Colonic mucosa (tissue), 4 donors: Measurements from ENCODE around the gene CDC123. TPM values are rescaled to one million over a fixed set of nuclear protein-coding genes. Genes with fewer than 3 reads are reported as not detected.

Source experiments
- DNase-seq: peaks from one replicate; pipeline ENCODE4 v3.0.0-alpha.2; 2020
- H3K27ac ChIP-seq: fragments of 200-600 bp; one replicate; pipeline ENCODE4 v1.8.0; 2021
- H3K27me3 ChIP-seq: fragments of 200-600 bp; one replicate; pipeline ENCODE4 v1.8.0; 2021
- H3K36me3 ChIP-seq: fragments of 200-600 bp; one replicate; pipeline ENCODE4 v1.8.0; 2021
- H3K4me1 ChIP-seq: fragments of 200-600 bp; one replicate; pipeline ENCODE4 v1.8.0; 2021; ENCODE audit warnings: mild to moderate bottlenecking
- H3K4me3 ChIP-seq: fragments of 200-600 bp; one replicate; pipeline ENCODE4 v1.8.0; 2021
- H3K9ac ChIP-seq, 2 donors: one replicate each; pipeline ENCODE4 v1.7.0; 2013; ENCODE audit warnings: control low read depth in 2 of 2, low read depth in 2 of 2, low read length in 2 of 2
- H3K9me3 ChIP-seq: fragments of 200-600 bp; one replicate; pipeline ENCODE4 v1.8.0; 2021
- CTCF ChIP-seq: fragments of 200-600 bp; IDR thresholded peaks from one replicate; pipeline ENCODE4 v1.8.0; 2022; ENCODE audit warnings: antibody characterized with exemption, mild to moderate bottlenecking
- intact Hi-C: fragments of 100-400 bp; cut with DNase I; formaldehyde crosslinking; loops from one replicate; pipeline ENCODE4 v1.14.1; 2022
- total RNA-seq, 2 donors: library from RNA; stranded (reverse); fragmentation: NEBNext Ultra II Directional in 1 of 2; extraction: Animal tissue kit (Norgen Biotek cat#: 25700) in 1 of 2; gene quantifications; one replicate each; pipeline ENCODE4 v1.2.1, GENCODE V29; 2021
- donor health status: healthy.
- donor health status: DM: no; HTN: no; CAD: no.
- donor health status: DM: no; HTN: no; CAD: no.

Gene CDC123
- total RNA-seq, 2 donors from 2014 or later: 47.9 to 84.5 TPM

- H3K27ac ChIP-seq: no peak overlapping the region
- H3K4me3 ChIP-seq: no peak overlapping the region
- peaks cover 5% of the 10 kb centered on the region for H3K36me3 ChIP-seq
- no peak overlapping the region for H3K9ac ChIP-seq
- intact Hi-C loops: no loop called here
- H3K9me3 ChIP-seq: no peaks in the 10 kb centered on the region
- no peak for DNase-seq
- peaks cover 6% of the 10 kb centered on the region for H3K4me1 ChIP-seq
- TF ChIP-seq CTCF: no peak
- no peaks in the 10 kb centered on the region for H3K27me3 ChIP-seq
Measured at GRCh38 chr10:12177642-12178041, 18.3 kb upstream of the CDC123 start.

- H3K4me3 ChIP-seq: no peak overlapping the region
- TF ChIP-seq CTCF: no peak
- H3K9ac ChIP-seq: no peak overlapping the region
- DNase-seq: no peak
- no peak overlapping the region for H3K27ac ChIP-seq
- H3K36me3 ChIP-seq: no peaks in the 10 kb centered on the region
- intact Hi-C loops: no loop called here
- H3K9me3 ChIP-seq: no peaks in the 10 kb centered on the region
- H3K4me1 ChIP-seq: peaks cover 6% of the 10 kb centered on the region
- H3K27me3 ChIP-seq: no peaks in the 10 kb centered on the region
Measured at GRCh38 chr10:12179606-12180170, 16.3 kb upstream of the CDC123 start.

GRCh38 chr10:12180221-12180974 lies 15.6 kb upstream of the CDC123 start:
- no peaks in the 10 kb centered on the region for H3K36me3 ChIP-seq

GRCh38 chr10:12181065-12181775 lies 14.8 kb upstream of the CDC123 start:
- DNase-seq: no peak
- Histone ChIP-seq H3K27me3 (no peaks in the 10 kb centered on the region), H3K27ac (no peak overlapping the region), H3K36me3 (no peaks in the 10 kb centered on the region), H3K9me3 (no peaks in the 10 kb centered on the region), H3K4me3 (no peak overlapping the region), H3K9ac (no peak overlapping the region), H3K4me1 (peaks cover 6% of the 10 kb centered on the region)
- no peak for TF ChIP-seq CTCF
- intact Hi-C loops: no loop called here

More at GRCh38 chr10:12180221-12180974, 15.6 kb upstream of the CDC123 start:
- H3K9ac ChIP-seq: no peak overlapping the region
- H3K27ac ChIP-seq: no peak overlapping the region
- no peak for DNase-seq
- peaks cover 6% of the 10 kb centered on the region for H3K4me1 ChIP-seq
- intact Hi-C loops: no loop called here
- H3K27me3 ChIP-seq: no peaks in the 10 kb centered on the region
- no peaks in the 10 kb centered on the region for H3K9me3 ChIP-seq
- H3K4me3 ChIP-seq: no peak overlapping the region
- TF ChIP-seq CTCF: no peak

GRCh38 chr10:12184165-12184564 lies 11.8 kb upstream of the CDC123 start:
- Histone ChIP-seq H3K4me1 (peaks cover 6% of the 10 kb centered on the region), H3K4me3 (no peak overlapping the region), H3K36me3 (no peaks in the 10 kb centered on the region), H3K9ac (no peak overlapping the region), H3K27me3 (no peaks in the 10 kb centered on the region), H3K27ac (no peak overlapping the region), H3K9me3 (no peaks in the 10 kb centered on the region)
- intact Hi-C loops: no loop called here
- no peak for DNase-seq
- TF ChIP-seq CTCF: no peak
